Measurements from ENCODE around the gene MOBP. TPM values are rescaled to one million over a fixed set of nuclear protein-coding genes. Genes with fewer than 3 reads are reported as not detected.

Gene MOBP
- total and polyA plus RNA-seq, 2 of the 8 experiments (the other 6 are each of a cell fraction or from before 2014, with no cell fraction given), result 0.06 to 0.50 TPM

DNA sequence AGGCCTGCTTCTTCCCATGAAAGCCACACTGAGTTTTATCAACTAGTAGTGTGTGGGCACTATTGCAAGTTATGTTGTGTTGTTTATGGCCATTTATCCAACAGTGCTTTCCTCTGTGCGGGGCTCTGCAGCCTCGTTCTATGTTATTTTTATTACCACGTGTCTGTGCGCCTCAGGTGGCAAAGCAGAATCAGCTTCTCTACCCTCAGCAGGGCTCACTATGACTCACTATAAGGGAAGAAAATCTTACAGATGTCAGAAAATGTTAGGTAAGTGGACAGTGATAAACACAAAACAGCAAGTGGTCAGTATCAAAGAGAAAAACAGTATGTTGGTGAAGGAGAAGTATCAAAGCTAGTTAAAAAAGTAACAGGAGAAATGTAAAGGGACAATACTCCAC is 61.4 kb downstream of the MOBP start:
- Histone ChIP-seq H2BK12ac (ENCODE audit: low read depth, low read length) (no peak overlapping the region), H2BK15ac (ENCODE audit: low read length) (no peak overlapping the region), H2BK20ac (ENCODE audit: low read length) (no peak overlapping the region), H3K27ac (ENCODE audit: low read depth, low read length) (no peak overlapping the region), H2BK120ac (replicated peaks; ENCODE audit: low read depth, low read length) (no peak overlapping the region), H4K5ac (ENCODE audit: insufficient read length, low read depth, low read length) (no peak overlapping the region), H3K4me3 (ENCODE audit: extremely low read depth in 1 of 4, insufficient read depth in 2 of 4, low read depth in 3 of 4, low read length in 4 of 4) (no peak overlapping the region), H3K18ac (ENCODE audit: extremely low read depth, low read length) (no peak overlapping the region), H3K27me3 (replicated peaks in 1 of 4; ENCODE audit: control insufficient read depth in 3 of 4, extremely low read depth in 1 of 4, insufficient read depth in 3 of 4, low read length in 3 of 4) (no peaks in the 10 kb centered on the region), H2AK5ac (ENCODE audit: low read depth, low read length) (no peak overlapping the region), H4K91ac (replicated peaks; ENCODE audit: insufficient read length, low read length) (no peak overlapping the region), H3K4me1 (replicated peaks in 1 of 4; ENCODE audit: control insufficient read depth in 3 of 4, insufficient read depth in 4 of 4, low read length in 3 of 4) (0 out of 7 replicates have a peak, but pooled peaks cover 0 to 2% (median 0%) of the 10 kb centered on the region in 4 experiments), H3K23ac (ENCODE audit: insufficient read length) (no peak overlapping the region), H4K8ac (ENCODE audit: extremely low read depth, insufficient read depth, low read length) (no peak overlapping the region), H3K79me2 (ENCODE audit: control insufficient read depth in 1 of 2, insufficient read depth in 2 of 2, low read length in 2 of 2) (no peaks in the 10 kb centered on the region), H2BK5ac (ENCODE audit: low read depth, low read length) (no peak overlapping the region), H3K4me2 (ENCODE audit: insufficient read depth in 1 of 2, low read depth in 2 of 2, low read length in 2 of 2) (no peak overlapping the region), H3K14ac (ENCODE audit: insufficient read length) (no peak overlapping the region), H3K56ac (replicated peaks; ENCODE audit: insufficient read length, low read depth, low read length) (no peak overlapping the region), H3K79me1 (ENCODE audit: low read depth, low read length) (no peaks in the 10 kb centered on the region), H3K23me2 (ENCODE audit: low read depth, low read length) (no peaks in the 10 kb centered on the region), H3K4ac (replicated peaks; ENCODE audit: insufficient read length, low read depth, low read length) (no peak overlapping the region), H2AFZ (ENCODE audit: low read length) (no peak overlapping the region), H3K36me3 (ENCODE audit: control insufficient read depth in 2 of 4, insufficient read depth in 4 of 4, low read length in 3 of 4) (no peaks in the 10 kb centered on the region), H4K20me1 (replicated peaks in 1 of 2; ENCODE audit: control insufficient read depth in 1 of 2, insufficient read depth in 2 of 2, low read length in 2 of 2) (no peaks in the 10 kb centered on the region), H3K9ac (replicated peaks in 1 of 4; ENCODE audit: extremely low read depth in 1 of 4, low read depth in 3 of 4, low read length in 3 of 4) (no peak overlapping the region), H3K9me3 (ENCODE audit: insufficient read depth in 2 of 2, low read depth in 1 of 2, low read length in 1 of 2) (peaks cover 6 to 8% of the 10 kb centered on the region in 2 experiments; a peak in 2 of 4 replicates)
- CTCF ChIA-PET (ENCODE audit: partially characterized antibody), result interaction anchor here (1.0 kb wide), 1 partner anchor 138 kb away, joined by 3 read pairs; no protein-coding TSS in a partner anchor
- FAIRE-seq (no peak), DNase-seq (ENCODE audit: low read depth in 1 of 2, low spot score in 2 of 2) (no peak)
- WGBS, 2 experiments (ENCODE audit: extremely low coverage in 1 of 2, insufficient coverage in 1 of 2, insufficient read length in 1 of 2, insufficient replicate concordance in 2 of 2, low coverage in 1 of 2, low lambda C conversion rate in 2 of 2, missing lambda C conversion rate in 1 of 2), result 87% methylated on average over 4 of the region's 4 CpGs; no CpG with 5 or more reads in 1 of the 2 experiments
- TF ChIP-seq JUN (IDR thresholded peaks at IDR 0.05; ENCODE audit: low read depth, low read length) (no peak), NANOG (IDR thresholded peaks at IDR 0.05; ENCODE audit: insufficient read depth, low read depth, low read length, poor library complexity, severe bottlenecking) (no peak), GABPA (IDR thresholded peaks at IDR 0.05; ENCODE audit: borderline replicate concordance, insufficient read depth, low read length) (no peak), PHF8 (conservative IDR thresholded peaks at IDR 0.05; ENCODE audit: low read depth, low read length) (no peak), TAF1 (IDR thresholded peaks at IDR 0.05; ENCODE audit: low read depth, low read length) (no peak), KDM4A (IDR thresholded peaks at IDR 0.05; ENCODE audit: low read depth, low read length, severe bottlenecking) (no peak), SUZ12 (IDR thresholded peaks at IDR 0.05; ENCODE audit: low read length) (no peak), SAP30 (IDR thresholded peaks at IDR 0.05; ENCODE audit: insufficient read depth, insufficient replicate concordance, low read length) (no peak), ASH2L (IDR thresholded peaks at IDR 0.05; ENCODE audit: low read length) (no peak), CBX8 (IDR thresholded peaks at IDR 0.05; ENCODE audit: borderline replicate concordance, low read depth, low read length) (no peak)
- POLR2A ChIA-PET (ENCODE audit: partially characterized antibody), result no interaction called here

Measured in H1 (cell line).